HG03571 (cell line): Measurements from ENCODE around the gene MRPL23.
"Not testable (repeated sequence)": the region's sequence is repeated elsewhere in the genome, so short reads cannot be mapped to it uniquely, and the experiment has no call there.

Experiments used
- ATAC-seq: cut with Tn5 transposase; IDR thresholded peaks from one replicate; pipeline ENCODE4 v1.9.1; 2021; ENCODE audit not compliant: unreplicated experiment

The MRPL23 gene

GRCh38 chr11:1932681-1933080 is 14.5 kb upstream of the MRPL23 start:
- ATAC-seq, result no peak

- ATAC-seq, result no peak
Observed at GRCh38 chr11:1933416-1934334, 13.5 kb upstream of the MRPL23 start.

- ATAC-seq, result no peak
Observed at GRCh38 chr11:1934335-1935155, 12.6 kb upstream of the MRPL23 start.

- no peak for ATAC-seq
Observed at GRCh38 chr11:1935156-1936071, 11.7 kb upstream of the MRPL23 start.

GRCh38 chr11:1936072-1936780 is 10.9 kb upstream of the MRPL23 start:
- ATAC-seq, result no peak

- no peak for ATAC-seq
Observed at GRCh38 chr11:1936781-1937615, 10.1 kb upstream of the MRPL23 start.

GRCh38 chr11:1937616-1938342 is 9.4 kb upstream of the MRPL23 start:
- no peak for ATAC-seq

GRCh38 chr11:1938343-1939005 is 8.7 kb upstream of the MRPL23 start:
- ATAC-seq, result no peak

- no peak for ATAC-seq
Observed at GRCh38 chr11:1939006-1939625, 8.0 kb upstream of the MRPL23 start.

- not testable (repeated sequence) for ATAC-seq
Observed at GRCh38 chr11:1939788-1940187, 7.3 kb upstream of the MRPL23 start.

- ATAC-seq, result no peak
Observed at GRCh38 chr11:1942558-1943260, 4.4 kb upstream of the MRPL23 start.

- no peak for ATAC-seq
Observed at GRCh38 chr11:1943576-1943975, 3.6 kb upstream of the MRPL23 start.

GRCh38 chr11:1943977-1944376 is 3.2 kb upstream of the MRPL23 start:
- ATAC-seq, result no peak

GRCh38 chr11:1947592-1948237 is 583 bp downstream of the MRPL23 start:
- ATAC-seq, result no peak

- ATAC-seq, result no peak
Observed at GRCh38 chr11:1948389-1948788, 1.3 kb downstream of the MRPL23 start.

GRCh38 chr11:1949302-1949701 is 2.2 kb downstream of the MRPL23 start:
- no peak for ATAC-seq

GRCh38 chr11:1949922-1950321 is 2.8 kb downstream of the MRPL23 start:
- no peak for ATAC-seq
